Sigmoid colon (tissue), 7 donors: ENCODE data around the gene SCAMP2. TPM values are rescaled to one million over a fixed set of nuclear protein-coding genes. Genes with fewer than 3 reads are reported as not detected.
"Not testable (repeated sequence)": the region's sequence is repeated elsewhere in the genome, so short reads cannot be mapped to it uniquely, and the experiment has no call there.

Experiments used
- DNase-seq: peaks from one replicate; pipeline ENCODE4 v3.0.0-alpha.2; 2019
- H3K27ac ChIP-seq, 4 donors: fragments of 200-600 bp; sonication (generic); one replicate each; pipeline ENCODE4 v1.5.1; 2016 to 2019; ENCODE audit warnings: mild to moderate bottlenecking in 1 of 4
- H3K27me3 ChIP-seq, 3 donors: fragments of 200-600 bp; sonication (generic); one replicate each; pipeline ENCODE4 v1.5.1; 2019; ENCODE audit warnings: mild to moderate bottlenecking in 1 of 3
- H3K36me3 ChIP-seq, 4 donors: fragments of 200-600 bp; sonication (generic); one replicate each; pipeline ENCODE4 v1.5.1; 2016 to 2019
- H3K4me1 ChIP-seq, 4 donors: fragments of 200-600 bp; sonication (generic); one replicate each; pipeline ENCODE4 v1.5.1; 2017 to 2019
- H3K4me3 ChIP-seq, 4 donors: fragments of 200-600 bp; sonication (generic); one replicate each; pipeline ENCODE4 v1.5.1; 2017 to 2019; ENCODE audit warnings: mild to moderate bottlenecking in 2 of 4, moderate library complexity in 1 of 4
- H3K9me3 ChIP-seq, 4 donors: fragments of 200-600 bp in 3 of 4; sonication (generic) in 3 of 4; one replicate each; pipeline versions ENCODE4 v1.5.1 to v1.6.1; 2013 to 2019
- CTCF ChIP-seq, 4 experiments: fragments of 450-650 bp in 3 of 4; fragments of 200-600 bp in 1 of 4; IDR thresholded peaks; one replicate each; pipeline ENCODE4 v1.5.1; 2016 to 2019; ENCODE audit warnings: antibody characterized with exemption in 4 of 4, mild to moderate bottlenecking in 3 of 4, moderate library complexity in 2 of 4
- EP300 ChIP-seq, 4 donors: sonication (generic); formaldehyde crosslinking; IDR thresholded peaks; one replicate each; pipeline ENCODE4 v1.6.1; 2017; ENCODE audit warnings: antibody characterized with exemption in 4 of 4
- POLR2A ChIP-seq, 2 donors: fragments of 450-650 bp; IDR thresholded peaks; one replicate each; pipeline ENCODE4 v1.6.1; 2016; ENCODE audit warnings: antibody characterized with exemption in 2 of 2, mild to moderate bottlenecking in 2 of 2, moderate library complexity in 2 of 2
- POLR2AphosphoS5 ChIP-seq, 4 donors: sonication (generic); formaldehyde crosslinking; IDR thresholded peaks; one replicate each; pipeline ENCODE4 v1.6.1; 2017; ENCODE audit warnings: antibody characterized with exemption in 4 of 4
- WGBS, 2 donors: extraction: QIAGEN DNeasy Blood & Tissue Kit; methylation state at CpG; one replicate each; pipeline ENCODE4 v1.1.7; 2013; 5-methylcytosine and 5-hydroxymethylcytosine counted together
- intact Hi-C: fragments of 100-400 bp; cut with DNase I; formaldehyde crosslinking; loops from one replicate; pipeline ENCODE4 v1.15.1; 2023
- polyA plus RNA-seq, 3 donors: library from polyadenylated mRNA; stranded (reverse); fragments of 200-250 nt; gene quantifications; one replicate each; pipeline ENCODE4 v1.2.3, GENCODE V29; 2013
- total RNA-seq, 4 donors: library from RNA; depleted of rRNA; stranded (reverse); fragments of >200 nt; gene quantifications; one replicate each; pipeline ENCODE4 v1.1.0, GENCODE V29; 2016
- donor health status: healthy with polysubstance abuse.
- donor health status: Bipolar disorder and iron deficiency.
- donor health status: healthy.

Gene SCAMP2
- total and polyA plus RNA-seq, 7 donors: 27.8 to 131 (median 35.3) TPM

DNA sequence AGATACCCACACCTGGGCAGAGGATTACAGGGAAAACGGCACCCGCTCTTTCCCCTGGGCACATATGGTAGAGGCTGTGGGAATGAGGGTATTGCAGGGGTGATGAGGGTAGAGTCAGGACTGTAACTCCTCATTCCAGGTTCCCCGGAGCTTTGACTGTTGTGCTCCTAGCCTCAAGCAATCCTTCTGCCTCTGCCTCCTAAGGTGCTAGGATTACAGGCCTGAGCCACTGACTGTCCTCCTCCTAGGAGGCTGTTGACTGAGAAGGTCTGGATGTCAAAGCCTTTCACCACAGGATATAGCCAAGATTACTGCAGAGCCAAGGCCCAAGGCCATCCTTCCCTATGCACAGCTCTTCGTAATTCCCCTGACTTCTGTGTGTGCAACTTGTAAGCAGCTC, 15.6 kb upstream of the SCAMP2 start:
- Histone ChIP-seq H3K27ac (peak overlapping the region in 3 of 4 donors; percentile 82 to 87 (median 86)), H3K4me1 (peaks cover 0 to 25% (median 19%) of the 10 kb centered on the region in 4 donors), H3K36me3 (peaks cover 0 to 22% (median 6%) of the 10 kb centered on the region in 4 donors), H3K4me3 (no peak overlapping the region), H3K9me3 (no peaks in the 10 kb centered on the region), H3K27me3 (no peaks in the 10 kb centered on the region)
- TF ChIP-seq EP300 (IDR thresholded peaks at IDR 0.05): no peak
- TF ChIP-seq POLR2AphosphoS5 (IDR thresholded peaks at IDR 0.05): no peak
- TF ChIP-seq POLR2A (IDR thresholded peaks at IDR 0.05): no peak
- no peak for TF ChIP-seq CTCF (IDR thresholded peaks at IDR 0.05)
- no peak for DNase-seq
- 93 to 96% methylated on average over 4 of the region's 4 CpGs for WGBS, 2 donors
- intact Hi-C loops: no loop called here

DNA sequence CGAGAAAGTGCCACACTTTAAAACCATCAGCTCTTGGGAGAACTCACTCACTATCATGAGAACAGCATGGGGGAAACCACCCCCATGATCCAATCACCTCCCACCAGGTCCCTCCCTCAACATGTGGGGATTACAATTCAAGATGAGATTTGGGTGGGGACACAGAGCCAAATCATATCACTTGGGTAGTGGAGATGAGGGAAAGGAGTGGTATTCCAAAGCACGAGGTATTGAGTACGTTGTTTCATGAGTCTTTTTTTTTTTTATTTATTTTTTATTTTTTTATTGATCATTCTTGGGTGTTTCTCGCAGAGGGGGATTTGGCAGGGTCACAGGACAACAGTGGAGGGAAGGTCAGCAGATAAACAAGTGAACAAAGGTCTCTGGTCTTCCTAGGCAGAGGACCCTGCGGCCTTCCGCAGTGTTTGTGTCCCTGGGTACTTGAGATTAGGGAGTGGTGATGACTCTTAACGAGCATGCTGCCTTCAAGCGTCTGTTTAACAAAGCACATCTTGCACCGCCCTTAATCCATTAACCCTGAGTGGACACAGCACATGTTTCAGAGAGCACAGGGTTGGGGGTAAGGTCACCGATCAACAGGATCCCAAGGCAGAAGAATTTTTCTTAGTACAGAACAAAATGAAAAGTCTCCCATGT, 14.5 kb upstream of the SCAMP2 start:
- DNase-seq, H3K4me3 ChIP-seq, H3K9me3 ChIP-seq, intact Hi-C loops, H3K27ac ChIP-seq, H3K27me3 ChIP-seq: not testable (repeated sequence)
- peaks cover 0 to 25% (median 19%) of the 10 kb centered on the region in 4 donors for H3K4me1 ChIP-seq
- 72 to 85% methylated on average over 7 to 10 of the region's 10 CpGs for WGBS, 2 donors
- peaks cover 0 to 11% (median 4%) of the 10 kb centered on the region in 4 donors for H3K36me3 ChIP-seq

GRCh38 chr15:74885461-74885860, 12.3 kb upstream of the SCAMP2 start:
- Histone ChIP-seq H3K9me3 (no peaks in the 10 kb centered on the region), H3K36me3 (no peaks in the 10 kb centered on the region), H3K27me3 (no peaks in the 10 kb centered on the region), H3K27ac (no peak overlapping the region), H3K4me3 (no peak overlapping the region), H3K4me1 (peaks cover 0 to 18% (median 13%) of the 10 kb centered on the region in 4 donors)
- TF ChIP-seq CTCF (IDR thresholded peaks at IDR 0.05) (no peak), EP300 (IDR thresholded peaks at IDR 0.05) (no peak), POLR2A (IDR thresholded peaks at IDR 0.05) (no peak), POLR2AphosphoS5 (IDR thresholded peaks at IDR 0.05) (no peak)
- DNase-seq: no peak
- intact Hi-C loops: no loop called here
- WGBS, 2 donors: 93 to 94% methylated on average over 5 of the region's 5 CpGs

DNA sequence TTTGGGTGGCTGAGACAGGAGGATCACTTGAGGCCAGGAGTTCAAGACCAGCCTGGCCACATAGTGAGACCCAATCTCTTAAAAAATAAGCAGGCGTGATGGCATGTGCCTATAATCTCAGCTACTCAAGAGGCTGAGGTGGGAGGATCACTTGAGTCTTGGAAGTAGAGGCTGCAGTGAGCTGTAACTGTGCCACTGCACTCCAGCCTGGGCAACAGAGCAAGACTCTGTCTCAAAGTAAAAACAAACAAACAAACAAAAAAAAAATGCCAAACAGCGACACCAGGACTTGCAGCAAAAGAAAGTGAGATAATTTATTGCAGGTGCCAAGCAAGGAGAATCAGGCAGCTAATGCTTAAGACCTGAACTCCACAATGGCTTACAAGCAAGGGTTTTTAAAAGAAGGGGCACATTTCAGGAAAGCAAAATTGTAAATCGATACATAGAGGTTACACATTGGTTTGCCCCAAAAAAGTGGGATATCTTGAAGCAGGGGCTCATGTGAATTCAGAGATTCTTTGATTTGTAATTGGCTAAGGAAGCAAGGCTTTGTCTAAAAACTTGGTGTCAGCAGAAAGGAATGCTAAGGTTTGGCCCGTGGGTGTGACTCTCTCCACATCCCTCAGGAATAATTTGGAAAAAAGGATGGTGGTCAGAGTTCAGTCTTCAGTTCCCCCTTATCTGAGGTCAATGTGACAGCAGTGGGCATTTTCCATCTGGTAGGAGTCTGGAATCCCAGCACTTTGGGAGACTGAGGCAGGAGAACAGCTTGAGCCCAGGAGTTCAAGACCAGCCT, 11.5 kb upstream of the SCAMP2 start:
- intact Hi-C loops: no loop called here
- Histone ChIP-seq H3K27me3 (no peaks in the 10 kb centered on the region), H3K9me3 (no peaks in the 10 kb centered on the region), H3K4me3 (no peak overlapping the region), H3K36me3 (no peaks in the 10 kb centered on the region), H3K4me1 (peaks cover 0 to 13% (median 10%) of the 10 kb centered on the region in 4 donors), H3K27ac (no peak overlapping the region)
- no peak for TF ChIP-seq CTCF (IDR thresholded peaks at IDR 0.05)
- TF ChIP-seq EP300 (IDR thresholded peaks at IDR 0.05): no peak
- TF ChIP-seq POLR2A (IDR thresholded peaks at IDR 0.05): no peak
- no peak for TF ChIP-seq POLR2AphosphoS5 (IDR thresholded peaks at IDR 0.05)
- DNase-seq: no peak
- 88% methylated on average over 4 of the region's 4 CpGs for WGBS, 2 donors

- Histone ChIP-seq H3K4me1 (no peaks in the 10 kb centered on the region), H3K36me3 (no peaks in the 10 kb centered on the region), H3K27me3 (no peaks in the 10 kb centered on the region), H3K27ac (no peak overlapping the region), H3K9me3 (no peaks in the 10 kb centered on the region), H3K4me3 (no peak overlapping the region)
- WGBS, 2 donors: 96% methylated on average over 6 of the region's 6 CpGs
- intact Hi-C loops: no loop called here
- DNase-seq: no peak
- TF ChIP-seq EP300 (IDR thresholded peaks at IDR 0.05) (no peak), CTCF (IDR thresholded peaks at IDR 0.05) (no peak), POLR2AphosphoS5 (IDR thresholded peaks at IDR 0.05) (no peak), POLR2A (IDR thresholded peaks at IDR 0.05) (no peak)
Observed at GRCh38 chr15:74882528-74882927, 9.4 kb upstream of the SCAMP2 start.
